DMS79 treated with DMSO at 0.1 percent for 48 hours (cell line): ENCODE data around the gene PDXP.
"Not testable (repeated sequence)": the region's sequence is repeated elsewhere in the genome, so short reads cannot be mapped to it uniquely, and the experiment has no call there.

Experiments used
- DNase-seq: peaks from one replicate; lab custom pipeline; 2025; lab: John Stamatoyannopoulos, UW

Gene PDXP

GRCh38 chr22:37674951-37675929 lies 16.7 kb downstream of the PDXP start, which contains the start of gene LGALS1:
LGALS1 (plus strand) TSS chr22:37675636; CDS start chr22:37675703, 67 bp downstream.
- DNase-seq, result peak; percentile 51

GRCh38 chr22:37675930-37676735 lies 17.6 kb downstream of the PDXP start:
- DNase-seq, result no peak

GRCh38 chr22:37676736-37677492 lies 18.4 kb downstream of the PDXP start:
- DNase-seq, result peak; percentile 26

- no peak for DNase-seq
These were observed 19.0 kb downstream of the PDXP start for GRCh38 chr22:37677493-37677974.

GRCh38 chr22:37678372-37678771 lies 19.8 kb downstream of the PDXP start:
- no peak for DNase-seq

- no peak for DNase-seq
These were observed 21.1 kb downstream of the PDXP start for GRCh38 chr22:37679670-37680069.

- DNase-seq, result no peak
These were observed 21.8 kb downstream of the PDXP start for GRCh38 chr22:37680191-37680851.

- DNase-seq, result no peak
These were observed 22.5 kb downstream of the PDXP start for GRCh38 chr22:37681001-37681424.

GRCh38 chr22:37681556-37682049 lies 23.1 kb downstream of the PDXP start:
- DNase-seq, result no peak

- no peak for DNase-seq
These were observed 26.5 kb downstream of the PDXP start for GRCh38 chr22:37684803-37685615.

- DNase-seq, result peak; percentile 56
These were observed 27.8 kb downstream of the PDXP start, which contains the start of gene NOL12 for GRCh38 chr22:37686002-37686982. NOL12 (plus strand) TSS chr22:37686343; CDS start chr22:37686393, 50 bp downstream.

- no peak for DNase-seq
These were observed 31.9 kb downstream of the PDXP start for GRCh38 chr22:37690407-37690806.

- no peak for DNase-seq
These were observed 32.5 kb downstream of the PDXP start for GRCh38 chr22:37690901-37691504.

- no peak for DNase-seq
These were observed 34.2 kb downstream of the PDXP start for GRCh38 chr22:37692627-37693285.

- not testable (repeated sequence) for DNase-seq
These were observed 35.6 kb downstream of the PDXP start for GRCh38 chr22:37694131-37694530.

GRCh38 chr22:37696260-37696656 lies 37.7 kb downstream of the PDXP start:
- not testable (repeated sequence) for DNase-seq

- peak; percentile 89 for DNase-seq
These were observed 38.4 kb downstream of the PDXP start, which contains the start of gene TRIOBP for GRCh38 chr22:37696657-37697537. TRIOBP (plus strand) TSS chr22:37697048; CDS start chr22:37701366, 4,318 bp downstream.
